ENCODE results near the gene MCF2L2. TPM values are rescaled to one million over a fixed set of nuclear protein-coding genes. Genes with fewer than 3 reads are reported as not detected.

Gene MCF2L2
- total and polyA plus RNA-seq, 9 of the 15 experiments (the other 6 are each of a cell fraction or from before 2014, with no cell fraction given): 0.56 to 4.2 (median 3.0) TPM

DNA sequence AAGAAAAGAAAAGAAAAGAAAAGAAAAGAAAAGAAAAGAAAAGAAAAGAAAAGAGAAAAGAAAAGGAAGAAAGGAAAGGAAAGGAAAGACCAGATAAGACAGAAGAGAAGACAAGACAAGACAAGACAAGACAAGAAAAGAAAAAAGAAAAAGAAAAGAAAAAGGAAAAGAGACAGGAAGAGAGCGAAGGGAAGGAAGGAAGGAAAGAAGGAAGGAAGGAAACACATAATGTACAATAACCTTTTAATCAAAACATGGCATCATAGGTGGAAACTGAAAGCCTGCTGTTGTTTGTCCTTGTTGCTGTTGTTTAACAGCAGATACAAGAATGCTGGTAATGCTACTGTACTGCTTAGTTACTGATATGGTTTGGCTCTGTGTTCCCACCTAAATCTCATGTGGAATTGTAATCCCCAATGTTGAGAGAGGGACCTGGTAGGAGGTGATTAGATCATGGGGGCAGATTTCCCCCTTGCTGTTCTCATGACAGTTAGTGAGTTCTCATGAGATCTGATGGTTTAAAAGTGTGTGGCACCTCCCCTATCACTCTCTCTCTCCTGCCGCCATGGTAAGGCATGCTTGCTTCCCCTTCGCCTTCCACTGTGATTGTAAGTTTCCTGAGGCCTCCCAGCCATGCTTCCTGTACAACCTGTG, 67.3 kb downstream of the MCF2L2 start (continued):
- TF ChIP-seq HNRNPH1 (optimal IDR thresholded peaks at IDR 0.05; ENCODE audit: low read depth, low read length) (no peak), TBL1XR1 (IDR thresholded peaks at IDR 0.05; ENCODE audit: low read length in 2 of 2) (0 out of 4 replicates have a peak, but pooled peaks of 1 of the 2 experiments have one; percentile 39), HMG20B (CRISPR knock-in tag; IDR thresholded peaks at IDR 0.05) (no peak), NCOA2 (IDR thresholded peaks at IDR 0.05; ENCODE audit: partially characterized antibody in 2 of 2) (no peak), ASH1L (IDR thresholded peaks at IDR 0.05; ENCODE audit: borderline replicate concordance, low read depth, partially characterized antibody) (peak; percentile 34), KAT7 (CRISPR knock-in tag; IDR thresholded peaks at IDR 0.05; ENCODE audit: borderline replicate concordance) (no peak), ZNF354B (CRISPR knock-in tag; IDR thresholded peaks at IDR 0.05) (no peak), GTF2F1 (IDR thresholded peaks at IDR 0.05; ENCODE audit: low read depth, low read length) (no peak), ZNF561 (CRISPR knock-in tag; conservative IDR thresholded peaks at IDR 0.05) (no peak), ETV1 (tag; conservative IDR thresholded peaks at IDR 0.05; ENCODE audit: low read depth) (no peak), RBM34 (IDR thresholded peaks at IDR 0.05; ENCODE audit: borderline replicate concordance, insufficient read depth, low read length) (no peak), KDM2B (CRISPR knock-in tag; IDR thresholded peaks at IDR 0.05) (no peak), MYC (IDR thresholded peaks at IDR 0.05; ENCODE audit: low read depth, low read length) (no peak; the same call in 1 of the 2 replicates), MYC (CRISPR knock-in tag; IDR thresholded peaks at IDR 0.05; ENCODE audit: borderline replicate concordance, low read depth) (no peak), EHMT2 (IDR thresholded peaks at IDR 0.05) (peak; percentile 29; the same call in 1 of the 2 replicates), OTX1 (CRISPR knock-in tag; IDR thresholded peaks at IDR 0.05) (no peak), HDAC6 (IDR thresholded peaks at IDR 0.05; ENCODE audit: low read depth, low read length) (no peak), STAT5A (IDR thresholded peaks at IDR 0.05; ENCODE audit: borderline replicate concordance, low read length) (peak; percentile 66), NFIX (CRISPR knock-in tag; IDR thresholded peaks at IDR 0.05; ENCODE audit: low read depth) (no peak), SLC30A9 (CRISPR knock-in tag; IDR thresholded peaks at IDR 0.05) (no peak), ZNF324 (CRISPR knock-in tag; IDR thresholded peaks at IDR 0.05) (no peak), THRAP3 (IDR thresholded peaks at IDR 0.05; ENCODE audit: borderline replicate concordance) (peak; percentile 82; the same call in 1 of the 2 replicates), TAF15 (IDR thresholded peaks at IDR 0.05; ENCODE audit: low read depth, low read length) (no peak), NEUROD1 (IDR thresholded peaks at IDR 0.05; ENCODE audit: borderline replicate concordance, low read depth, low read length, partially characterized antibody) (no peak), CHD4 (IDR thresholded peaks at IDR 0.05; ENCODE audit: insufficient read depth, insufficient replicate concordance, low read depth, low read length, poor library complexity, severe bottlenecking) (no peak), GATAD2A (IDR thresholded peaks at IDR 0.05) (no peak), U2AF1 (optimal IDR thresholded peaks at IDR 0.05; ENCODE audit: low read depth, low read length) (no peak), SRSF1 (IDR thresholded peaks at IDR 0.05; ENCODE audit: low read depth, low read length) (no peak), SREBF1 (IDR thresholded peaks at IDR 0.05; ENCODE audit: borderline replicate concordance, low read depth, low read length) (no peak), ELF2 (CRISPR knock-in tag; IDR thresholded peaks at IDR 0.05) (no peak)
- TF ChIP-seq, protein P1, sequence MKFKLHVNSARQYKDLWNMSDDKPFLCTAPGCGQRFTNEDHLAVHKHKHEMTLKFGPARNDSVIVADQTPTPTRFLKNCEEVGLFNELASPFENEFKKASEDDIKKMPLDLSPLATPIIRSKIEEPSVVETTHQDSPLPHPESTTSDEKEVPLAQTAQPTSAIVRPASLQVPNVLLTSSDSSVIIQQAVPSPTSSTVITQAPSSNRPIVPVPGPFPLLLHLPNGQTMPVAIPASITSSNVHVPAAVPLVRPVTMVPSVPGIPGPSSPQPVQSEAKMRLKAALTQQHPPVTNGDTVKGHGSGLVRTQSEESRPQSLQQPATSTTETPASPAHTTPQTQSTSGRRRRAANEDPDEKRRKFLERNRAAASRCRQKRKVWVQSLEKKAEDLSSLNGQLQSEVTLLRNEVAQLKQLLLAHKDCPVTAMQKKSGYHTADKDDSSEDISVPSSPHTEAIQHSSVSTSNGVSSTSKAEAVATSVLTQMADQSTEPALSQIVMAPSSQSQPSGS (CRISPR knock-in tag; IDR thresholded peaks at IDR 0.05): no peak
